HG03575 (cell line): Measurements from ENCODE around the gene BCL11B.

ENCODE experiments used
- ATAC-seq: cut with Tn5 transposase; IDR thresholded peaks from one replicate; pipeline ENCODE4 v1.9.1; 2021; ENCODE audit not compliant: unreplicated experiment, insufficient number of reproducible peaks, low FRiP score; ENCODE audit errors: extremely low read depth

The BCL11B gene

GRCh38 chr14:99120526-99121318 lies 151.3 kb downstream of the BCL11B start:
- ATAC-seq = no peak

DNA sequence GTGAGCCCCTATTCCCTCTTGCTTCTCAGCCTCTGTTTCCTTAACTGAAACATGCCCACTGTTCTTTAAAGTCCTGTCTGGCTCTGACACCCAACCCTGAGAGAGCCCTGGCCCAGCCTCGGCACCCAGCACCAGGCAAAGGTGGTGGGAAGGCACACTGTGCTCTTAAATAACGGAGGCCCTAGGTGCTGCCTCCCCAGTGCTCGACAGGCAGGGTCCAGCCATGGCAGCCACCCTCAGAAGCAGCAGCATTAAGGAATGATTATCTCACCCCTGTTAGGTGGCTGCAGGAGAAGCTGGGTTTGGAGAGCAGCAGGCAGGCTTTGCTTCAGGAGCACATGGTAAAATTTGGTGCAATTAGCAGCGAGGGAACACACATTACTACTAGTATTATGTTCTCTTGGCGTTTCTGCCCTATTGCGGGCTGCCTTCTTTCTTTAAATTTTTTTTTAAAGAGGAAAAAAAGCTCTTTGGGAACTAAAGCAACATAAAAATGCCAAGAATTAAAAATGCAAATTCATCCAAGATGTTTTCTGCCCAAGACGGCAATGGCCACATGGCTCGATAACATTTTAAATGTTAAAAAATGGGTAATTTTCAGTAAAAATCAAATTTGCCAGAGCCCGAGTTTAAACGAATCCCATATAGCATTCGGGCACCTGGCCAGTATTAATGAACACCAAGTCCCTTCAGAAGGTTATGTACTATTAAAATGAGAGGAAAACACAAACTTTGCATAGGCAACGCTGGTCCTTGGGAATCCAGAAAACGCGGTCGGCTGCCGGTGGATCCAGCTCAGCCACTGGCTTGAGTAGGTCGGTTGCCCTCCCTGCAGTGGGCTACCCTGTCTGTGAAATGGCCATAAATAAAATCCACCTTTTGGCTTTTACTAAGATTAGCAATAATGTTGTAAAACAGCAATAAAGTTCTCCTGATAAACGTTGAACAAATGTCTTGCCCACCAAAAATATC lies 152.2 kb downstream of the BCL11B start:
- no peak for ATAC-seq
